Measurements from ENCODE around the gene FCN1. TPM values are rescaled to one million over a fixed set of nuclear protein-coding genes. Genes with fewer than 3 reads are reported as not detected.

FCN1 gene
- total RNA-seq, 1 donor from 2014 or later, result not detected

DNA sequence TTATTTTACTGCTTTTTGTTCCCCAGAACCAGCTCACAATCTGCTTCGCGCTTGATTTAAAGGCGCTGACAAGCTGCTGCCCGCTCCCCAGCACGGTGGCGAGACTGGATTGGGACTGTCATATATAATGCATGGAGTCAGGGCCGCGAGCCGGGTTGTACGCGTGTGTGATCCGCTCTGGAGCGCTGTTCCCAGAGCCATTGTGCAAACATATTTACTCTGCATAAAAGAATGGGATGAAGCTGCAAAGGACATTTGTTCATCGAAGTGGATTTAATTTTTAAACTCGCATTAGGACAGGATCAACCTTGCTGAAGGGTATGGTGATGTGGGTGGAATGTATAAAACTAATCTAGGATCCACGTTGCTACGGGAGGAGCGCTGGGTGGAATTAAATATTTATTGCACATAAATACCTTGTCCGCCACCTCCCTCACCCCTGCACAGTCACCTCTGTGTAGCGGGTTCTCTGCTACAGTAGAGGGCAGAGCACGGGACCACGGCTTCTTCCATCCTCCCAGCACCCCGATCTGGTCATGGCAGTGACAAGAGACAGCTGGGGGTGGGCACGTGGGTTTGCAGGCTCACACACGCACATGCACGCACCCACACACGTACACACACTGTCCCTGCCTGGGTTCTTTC lies 18.1 kb upstream of the FCN1 start:
- Mint-ChIP-seq H3K27ac (no peak overlapping the region), H3K36me3 (ENCODE audit: insufficient read depth) (no peaks in the 10 kb centered on the region), H3K4me1 (ENCODE audit: low read depth) (peaks cover 6% of the 10 kb centered on the region), H3K27me3 (peaks cover 12% of the 10 kb centered on the region), H3K4me3 (ENCODE audit: low read depth) (no peak overlapping the region), H3K9me3 (ENCODE audit: low read depth) (no peaks in the 10 kb centered on the region)
- no peak for DNase-seq (ENCODE audit: low spot score, unreplicated experiment)
- TF ChIP-seq, protein P1, sequence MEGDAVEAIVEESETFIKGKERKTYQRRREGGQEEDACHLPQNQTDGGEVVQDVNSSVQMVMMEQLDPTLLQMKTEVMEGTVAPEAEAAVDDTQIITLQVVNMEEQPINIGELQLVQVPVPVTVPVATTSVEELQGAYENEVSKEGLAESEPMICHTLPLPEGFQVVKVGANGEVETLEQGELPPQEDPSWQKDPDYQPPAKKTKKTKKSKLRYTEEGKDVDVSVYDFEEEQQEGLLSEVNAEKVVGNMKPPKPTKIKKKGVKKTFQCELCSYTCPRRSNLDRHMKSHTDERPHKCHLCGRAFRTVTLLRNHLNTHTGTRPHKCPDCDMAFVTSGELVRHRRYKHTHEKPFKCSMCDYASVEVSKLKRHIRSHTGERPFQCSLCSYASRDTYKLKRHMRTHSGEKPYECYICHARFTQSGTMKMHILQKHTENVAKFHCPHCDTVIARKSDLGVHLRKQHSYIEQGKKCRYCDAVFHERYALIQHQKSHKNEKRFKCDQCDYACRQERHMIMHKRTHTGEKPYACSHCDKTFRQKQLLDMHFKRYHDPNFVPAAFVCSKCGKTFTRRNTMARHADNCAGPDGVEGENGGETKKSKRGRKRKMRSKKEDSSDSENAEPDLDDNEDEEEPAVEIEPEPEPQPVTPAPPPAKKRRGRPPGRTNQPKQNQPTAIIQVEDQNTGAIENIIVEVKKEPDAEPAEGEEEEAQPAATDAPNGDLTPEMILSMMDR (IDR thresholded peaks at IDR 0.05; ENCODE audit: unreplicated experiment), result no peak

DNA sequence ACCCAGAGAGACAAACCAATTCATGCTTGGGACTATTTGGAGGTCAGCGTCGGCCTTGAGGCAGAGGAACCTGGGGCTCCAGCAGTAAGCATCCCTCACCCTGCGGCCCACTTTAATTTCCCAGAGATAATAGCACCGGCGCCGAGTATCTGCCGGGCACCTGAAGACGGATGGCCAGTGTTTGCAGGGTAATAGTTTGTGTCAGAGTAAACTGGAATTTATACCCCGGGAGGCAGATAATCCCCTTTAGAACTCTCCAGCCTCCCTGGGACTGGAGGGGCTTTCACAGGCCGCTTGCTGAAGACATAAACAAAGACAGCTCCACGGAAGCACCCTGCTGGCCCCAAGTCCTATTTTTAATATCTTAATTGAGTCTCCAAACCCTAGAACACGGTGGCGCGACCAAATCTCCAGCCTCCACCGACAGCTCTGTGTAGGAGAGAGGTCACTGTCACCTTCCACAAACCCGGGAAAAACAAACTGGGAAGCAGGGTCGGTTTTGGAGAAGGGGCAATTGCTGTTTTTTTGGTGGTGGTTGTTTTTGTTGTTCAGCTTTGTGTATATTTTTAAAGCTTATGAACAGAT lies 17.4 kb upstream of the FCN1 start:
- Mint-ChIP-seq H3K27ac (no peak overlapping the region), H3K36me3 (ENCODE audit: insufficient read depth) (no peaks in the 10 kb centered on the region), H3K4me3 (ENCODE audit: low read depth) (no peak overlapping the region), H3K27me3 (peaks cover 12% of the 10 kb centered on the region), H3K9me3 (ENCODE audit: low read depth) (no peaks in the 10 kb centered on the region), H3K4me1 (ENCODE audit: low read depth) (peaks cover 6% of the 10 kb centered on the region)
- DNase-seq (ENCODE audit: low spot score, unreplicated experiment), result no peak
- TF ChIP-seq, protein P1 (IDR thresholded peaks at IDR 0.05; ENCODE audit: unreplicated experiment), result no peak

DNA sequence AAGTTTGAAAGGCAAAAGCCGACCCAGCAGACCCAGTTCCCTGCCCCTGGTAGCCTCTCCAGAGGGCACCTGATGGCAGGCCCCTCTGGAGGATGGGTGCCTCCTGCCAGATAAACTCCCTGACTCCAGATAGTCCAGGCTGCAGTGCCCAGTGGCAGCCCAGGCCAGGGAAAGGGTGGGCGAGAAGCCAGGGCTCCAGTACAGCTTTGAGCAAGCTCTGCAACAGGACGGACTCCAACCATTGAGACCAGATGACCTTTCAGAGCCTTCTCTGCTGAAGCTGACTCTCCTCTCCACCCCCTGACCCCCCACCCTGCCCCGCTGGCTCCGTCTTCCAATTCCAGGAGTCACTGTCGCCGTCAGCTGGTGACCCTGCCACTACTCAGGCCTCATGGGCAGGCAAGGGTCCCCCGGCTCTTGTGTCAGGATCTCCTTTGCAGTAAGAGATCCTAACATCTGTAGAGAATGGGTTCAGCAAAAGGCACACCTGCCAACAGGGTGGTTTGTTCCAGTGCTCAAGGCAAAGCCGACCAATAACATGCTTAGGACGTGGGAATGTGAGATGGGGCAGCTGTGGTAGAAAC lies 15.5 kb upstream of the FCN1 start:
- TF ChIP-seq, protein P1 (IDR thresholded peaks at IDR 0.05; ENCODE audit: unreplicated experiment), result no peak

DNA sequence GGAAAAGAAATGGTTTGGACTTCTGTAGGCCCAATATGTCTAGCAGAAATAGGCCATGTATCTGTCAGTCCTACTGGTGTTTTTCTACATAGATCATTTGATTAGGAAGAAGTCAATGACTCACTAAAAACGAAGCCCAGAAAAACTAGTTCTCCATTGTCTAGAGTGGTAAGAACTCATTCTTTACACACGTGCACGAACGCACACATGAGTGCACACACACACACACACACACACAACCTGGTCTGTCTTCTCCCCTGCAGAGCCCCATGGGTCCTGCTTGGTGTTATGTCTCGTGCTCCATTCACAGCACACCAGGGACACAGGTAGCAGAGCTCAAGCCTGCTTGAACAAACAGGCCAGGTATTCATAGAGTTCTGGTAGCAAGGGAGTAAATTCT lies 14.9 kb upstream of the FCN1 start:
- Mint-ChIP-seq H3K4me1 (ENCODE audit: low read depth) (peaks cover 6% of the 10 kb centered on the region), H3K36me3 (ENCODE audit: insufficient read depth) (no peaks in the 10 kb centered on the region), H3K4me3 (ENCODE audit: low read depth) (no peak overlapping the region), H3K27ac (no peak overlapping the region), H3K27me3 (peaks cover 8% of the 10 kb centered on the region), H3K9me3 (ENCODE audit: low read depth) (no peaks in the 10 kb centered on the region)
- DNase-seq (ENCODE audit: low spot score, unreplicated experiment), result no peak
- TF ChIP-seq, protein P1 (IDR thresholded peaks at IDR 0.05; ENCODE audit: unreplicated experiment), result no peak

More for the DNA sequence above, 15.5 kb upstream of the FCN1 start:
- Mint-ChIP-seq H3K4me1 (ENCODE audit: low read depth) (peaks cover 6% of the 10 kb centered on the region), H3K9me3 (ENCODE audit: low read depth) (no peaks in the 10 kb centered on the region), H3K4me3 (ENCODE audit: low read depth) (no peak overlapping the region), H3K36me3 (ENCODE audit: insufficient read depth) (no peaks in the 10 kb centered on the region), H3K27me3 (peaks cover 8% of the 10 kb centered on the region), H3K27ac (no peak overlapping the region)
- DNase-seq (ENCODE audit: low spot score, unreplicated experiment), result no peak

DNA sequence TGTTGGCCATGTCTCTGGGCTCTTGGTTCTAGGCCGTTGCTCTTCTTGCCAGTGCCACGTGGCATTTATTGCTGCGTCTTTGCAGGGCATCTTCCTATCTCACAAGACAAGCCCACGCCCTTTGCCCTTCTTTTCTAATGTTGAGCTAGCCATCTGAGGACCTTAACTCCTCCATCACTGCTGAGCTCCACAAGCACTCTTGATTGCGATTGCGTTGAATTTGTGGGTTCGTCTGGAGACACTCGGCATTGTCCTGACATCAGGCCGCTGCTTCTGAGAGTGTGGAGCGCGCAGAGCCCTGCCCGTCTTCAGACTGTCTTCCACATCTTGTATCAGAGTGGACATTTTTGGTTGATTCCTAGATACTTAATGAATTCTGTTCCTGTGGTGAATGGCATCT lies 14.5 kb upstream of the FCN1 start:
- Mint-ChIP-seq H3K27me3 (peaks cover 8% of the 10 kb centered on the region), H3K4me3 (ENCODE audit: low read depth) (no peak overlapping the region), H3K36me3 (ENCODE audit: insufficient read depth) (no peaks in the 10 kb centered on the region), H3K9me3 (ENCODE audit: low read depth) (no peaks in the 10 kb centered on the region), H3K4me1 (ENCODE audit: low read depth) (peaks cover 6% of the 10 kb centered on the region), H3K27ac (no peak overlapping the region)
- no peak for DNase-seq (ENCODE audit: low spot score, unreplicated experiment)
- TF ChIP-seq, protein P1 (IDR thresholded peaks at IDR 0.05; ENCODE audit: unreplicated experiment), result no peak
